ENCODE measurements around the gene YEATS2.

Gene YEATS2

DNA sequence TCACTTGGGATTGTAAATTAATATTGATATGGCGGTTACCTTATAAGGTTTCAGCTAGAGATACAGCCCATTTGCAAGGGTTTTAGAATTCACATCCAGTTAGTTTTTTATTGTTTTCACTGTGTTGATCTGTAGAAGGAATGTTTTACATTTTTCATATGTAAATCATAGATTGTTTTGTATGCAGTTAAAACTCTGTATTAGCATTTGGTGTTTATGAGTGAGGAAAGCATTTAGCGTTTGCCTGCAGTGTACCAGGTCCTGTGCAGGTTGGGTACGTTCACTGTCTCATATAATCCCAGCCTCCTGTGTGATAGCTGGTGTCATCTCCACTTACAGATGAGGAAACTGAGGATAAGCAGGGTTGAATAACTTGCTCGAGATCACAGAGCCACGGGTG, 104.0 kb downstream of the YEATS2 start:
- Histone ChIP-seq H3K9me3 (ENCODE audit: control insufficient read depth, insufficient read depth, low read length) (no peaks in the 10 kb centered on the region), H3K36me3 (ENCODE audit: insufficient read depth, low read length) (peaks cover 55% of the 10 kb centered on the region), H3K9ac (ENCODE audit: low read depth, low read length) (no peak overlapping the region), H3K4me1 (ENCODE audit: insufficient read depth, low read length) (no peaks in the 10 kb centered on the region)

DNA sequence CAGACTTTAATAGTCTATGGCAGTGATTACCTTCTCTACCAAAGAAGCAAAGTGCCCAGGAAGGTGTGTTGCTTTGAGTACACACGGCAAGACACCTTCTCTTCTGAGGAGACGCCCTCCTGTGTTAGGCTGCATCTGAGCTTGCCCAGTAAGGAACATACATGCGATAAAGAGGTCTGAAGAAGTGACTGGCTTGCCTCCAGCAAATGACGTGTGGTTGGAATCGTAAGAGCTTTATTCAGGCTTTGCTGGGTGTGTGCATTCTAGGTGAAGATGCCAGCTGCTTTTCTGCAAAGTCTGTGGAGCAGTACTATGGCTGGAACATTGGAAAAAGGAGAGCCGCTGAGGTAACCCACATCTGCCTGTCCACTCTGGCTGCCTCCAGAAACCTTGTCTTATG, 105.4 kb downstream of the YEATS2 start:
- no peak overlapping the region for H3K9ac ChIP-seq (ENCODE audit: low read depth, low read length)
- no peaks in the 10 kb centered on the region for H3K9me3 ChIP-seq (ENCODE audit: control insufficient read depth, insufficient read depth, low read length)
- H3K36me3 ChIP-seq (ENCODE audit: insufficient read depth, low read length), result peaks cover 65% of the 10 kb centered on the region

DNA sequence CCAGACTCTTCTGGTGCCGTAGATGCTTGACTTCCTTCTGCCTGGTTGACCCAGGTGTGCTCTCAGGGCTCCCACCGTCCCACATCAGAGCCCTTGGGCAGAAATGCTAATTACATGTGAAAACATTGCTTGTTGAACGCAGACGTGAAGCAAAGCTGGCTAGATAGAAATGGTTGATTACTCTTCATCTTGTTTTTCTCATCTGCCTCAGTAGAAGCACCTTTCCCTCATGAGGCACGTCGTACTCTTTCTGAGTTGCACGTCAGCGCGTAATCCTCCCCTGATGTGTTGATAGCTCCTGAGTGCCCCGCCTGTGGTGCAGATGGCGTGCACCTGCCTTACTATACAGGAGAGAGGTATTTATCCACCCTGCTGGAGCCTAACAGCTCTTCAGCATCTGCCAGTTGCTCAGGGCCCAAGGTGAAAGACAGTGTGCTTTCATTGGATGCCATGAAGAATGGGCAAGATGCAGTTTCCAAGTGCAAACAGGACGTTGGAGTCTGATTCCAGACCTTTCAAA, 109.7 kb downstream of the YEATS2 start:
- no peaks in the 10 kb centered on the region for H3K9me3 ChIP-seq (ENCODE audit: control insufficient read depth, insufficient read depth, low read length)
- H3K36me3 ChIP-seq (ENCODE audit: insufficient read depth, low read length), result peaks cover 54% of the 10 kb centered on the region
- H3K4me1 ChIP-seq (ENCODE audit: insufficient read depth, low read length), result no peaks in the 10 kb centered on the region
- no peak overlapping the region for H3K9ac ChIP-seq (ENCODE audit: low read depth, low read length)

More for the DNA sequence above, 105.4 kb downstream of the YEATS2 start:
- H3K4me1 ChIP-seq (ENCODE audit: insufficient read depth, low read length), result no peaks in the 10 kb centered on the region

DNA sequence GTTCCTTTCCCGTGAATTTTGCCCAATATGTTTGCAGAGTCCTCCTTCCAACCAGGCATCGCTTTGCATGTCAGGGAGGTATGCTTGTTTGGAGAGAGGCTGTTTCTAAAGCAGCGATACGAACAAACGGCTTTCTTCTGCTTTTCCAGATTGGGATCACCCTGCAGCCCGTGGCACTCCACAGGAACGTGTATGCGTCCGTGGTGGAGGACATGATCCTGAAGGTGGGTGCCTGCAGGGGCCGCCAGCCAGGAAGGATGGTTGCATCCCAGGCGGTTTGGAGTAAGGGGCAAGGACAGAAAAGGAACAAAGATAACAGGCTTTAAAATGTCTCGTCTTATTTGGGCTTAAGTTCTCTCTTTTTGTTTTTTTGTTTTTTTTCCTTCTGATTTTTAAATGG, 110.3 kb downstream of the YEATS2 start:
- no peak overlapping the region for H3K9ac ChIP-seq (ENCODE audit: low read depth, low read length)
- peaks cover 51% of the 10 kb centered on the region for H3K36me3 ChIP-seq (ENCODE audit: insufficient read depth, low read length)
- H3K4me1 ChIP-seq (ENCODE audit: insufficient read depth, low read length), result no peaks in the 10 kb centered on the region
- H3K9me3 ChIP-seq (ENCODE audit: control insufficient read depth, insufficient read depth, low read length), result no peaks in the 10 kb centered on the region

DNA sequence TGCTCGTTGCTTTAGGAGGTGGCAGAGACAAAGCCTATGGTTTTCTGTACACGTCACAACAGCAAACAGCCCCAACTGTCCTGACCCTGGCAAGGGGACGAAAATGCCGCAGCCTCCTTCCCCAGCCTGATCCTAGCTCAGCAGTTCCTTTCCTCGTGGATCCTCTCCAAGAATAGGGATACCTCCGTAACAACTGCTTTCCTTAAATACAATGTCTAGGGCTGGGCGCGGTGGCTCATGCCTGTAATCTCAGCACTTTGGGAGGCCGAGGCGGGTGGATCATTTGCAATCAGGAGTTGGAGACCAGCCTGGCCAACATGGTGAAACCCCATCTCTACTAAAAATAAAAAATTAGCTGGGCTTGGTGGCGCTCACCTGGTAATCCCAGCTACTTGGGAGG, 110.8 kb downstream of the YEATS2 start:
- Histone ChIP-seq H3K9me3 (ENCODE audit: control insufficient read depth, insufficient read depth, low read length) (no peaks in the 10 kb centered on the region), H3K36me3 (ENCODE audit: insufficient read depth, low read length) (peaks cover 47% of the 10 kb centered on the region), H3K9ac (ENCODE audit: low read depth, low read length) (no peak overlapping the region), H3K4me1 (ENCODE audit: insufficient read depth, low read length) (no peaks in the 10 kb centered on the region)

DNA sequence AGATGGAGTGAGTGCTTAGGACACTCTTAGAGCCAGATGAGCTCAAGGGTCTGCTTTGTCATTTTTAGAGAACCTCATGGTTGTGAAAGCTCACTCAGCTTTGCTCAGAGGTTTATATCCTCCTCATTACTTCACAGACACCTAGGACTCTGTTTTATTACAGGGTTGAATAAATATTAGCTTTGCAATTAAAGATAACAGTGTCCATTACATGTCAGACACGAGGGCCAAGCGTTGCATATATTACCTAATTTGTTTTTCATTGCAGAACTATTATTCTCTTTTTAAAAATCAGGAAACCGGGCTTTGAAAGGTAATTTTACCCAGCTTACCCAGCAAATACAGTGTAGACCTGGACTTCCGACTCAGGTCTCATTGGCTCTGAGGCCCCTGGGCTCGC, 111.7 kb downstream of the YEATS2 start:
- H3K4me1 ChIP-seq (ENCODE audit: insufficient read depth, low read length), result no peaks in the 10 kb centered on the region
- H3K9ac ChIP-seq (ENCODE audit: low read depth, low read length), result no peak overlapping the region
- H3K9me3 ChIP-seq (ENCODE audit: control insufficient read depth, insufficient read depth, low read length), result no peaks in the 10 kb centered on the region
- peaks cover 42% of the 10 kb centered on the region for H3K36me3 ChIP-seq (ENCODE audit: insufficient read depth, low read length)

DNA sequence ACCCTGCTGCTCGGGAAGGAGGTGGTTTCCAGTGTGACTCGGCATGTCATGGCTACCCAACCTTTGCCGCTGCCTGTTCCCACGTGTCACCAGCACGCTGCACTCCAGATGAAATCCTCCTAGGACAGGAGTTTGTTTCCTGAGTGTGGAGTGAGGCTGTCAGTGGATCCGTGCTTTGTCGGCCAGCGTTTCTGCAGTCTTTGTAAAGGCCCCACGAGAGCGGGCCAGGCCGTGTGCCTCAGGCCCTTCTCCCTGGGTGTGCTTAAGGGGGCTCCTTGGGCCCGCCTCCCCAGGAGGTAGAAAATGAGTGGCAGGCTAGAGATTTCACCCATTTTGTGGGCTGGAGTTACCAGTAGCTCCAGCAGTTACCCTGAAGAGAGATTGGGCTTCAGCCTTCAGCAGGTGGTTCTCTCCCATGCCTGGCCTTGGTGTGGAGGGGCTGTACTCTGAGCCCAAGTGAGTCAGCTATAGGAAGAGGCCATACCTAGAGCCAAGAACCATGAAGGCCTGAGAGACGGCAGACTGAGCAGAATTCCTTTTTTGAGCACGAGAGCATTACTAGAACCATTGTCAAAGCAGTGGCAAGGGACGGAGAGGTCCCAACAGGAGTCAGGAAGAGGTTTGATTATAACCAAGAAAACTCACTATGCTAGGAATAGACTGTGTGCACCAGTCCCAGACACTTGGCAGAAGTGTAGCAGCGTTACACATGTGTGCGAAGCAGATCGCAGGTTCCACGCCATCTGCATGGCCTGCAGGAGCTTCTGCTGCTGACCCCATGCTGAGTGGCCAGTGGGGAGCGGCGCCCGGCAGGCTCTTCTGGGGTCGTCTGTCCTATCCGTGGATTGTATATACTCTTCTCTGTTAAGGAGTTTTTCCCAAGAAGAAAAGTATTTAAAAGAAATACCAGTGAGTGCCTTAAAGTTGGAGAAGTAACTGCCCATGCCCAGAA, 113.3 kb downstream of the YEATS2 start:
- Histone ChIP-seq H3K9me3 (ENCODE audit: control insufficient read depth, insufficient read depth, low read length) (no peaks in the 10 kb centered on the region), H3K36me3 (ENCODE audit: insufficient read depth, low read length) (peaks cover 30% of the 10 kb centered on the region), H3K4me1 (ENCODE audit: insufficient read depth, low read length) (no peaks in the 10 kb centered on the region), H3K9ac (ENCODE audit: low read depth, low read length) (no peak overlapping the region)

DNA sequence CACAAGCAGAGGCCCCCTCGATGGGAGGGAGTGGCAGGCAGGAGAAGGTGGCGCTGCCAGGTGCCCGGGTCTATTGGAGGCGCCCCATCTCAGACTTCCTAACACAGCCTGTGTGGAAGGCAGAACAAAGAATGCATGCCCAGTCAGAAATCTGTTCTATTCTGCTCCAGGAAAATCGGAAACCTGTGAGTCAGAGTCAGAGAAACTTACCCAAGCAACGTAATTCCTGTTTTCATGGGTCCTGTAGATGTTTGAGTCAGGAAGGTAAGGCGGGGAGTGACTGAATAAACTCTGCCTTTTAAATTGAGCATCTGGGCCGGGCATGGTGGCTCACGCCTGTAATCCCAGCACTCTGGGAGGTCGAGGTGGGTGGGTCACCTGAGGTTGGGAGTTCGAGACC, 114.0 kb downstream of the YEATS2 start:
- Histone ChIP-seq H3K36me3 (ENCODE audit: insufficient read depth, low read length) (peaks cover 28% of the 10 kb centered on the region), H3K9me3 (ENCODE audit: control insufficient read depth, insufficient read depth, low read length) (no peaks in the 10 kb centered on the region), H3K4me1 (ENCODE audit: insufficient read depth, low read length) (no peaks in the 10 kb centered on the region), H3K9ac (ENCODE audit: low read depth, low read length) (no peak overlapping the region)

DNA sequence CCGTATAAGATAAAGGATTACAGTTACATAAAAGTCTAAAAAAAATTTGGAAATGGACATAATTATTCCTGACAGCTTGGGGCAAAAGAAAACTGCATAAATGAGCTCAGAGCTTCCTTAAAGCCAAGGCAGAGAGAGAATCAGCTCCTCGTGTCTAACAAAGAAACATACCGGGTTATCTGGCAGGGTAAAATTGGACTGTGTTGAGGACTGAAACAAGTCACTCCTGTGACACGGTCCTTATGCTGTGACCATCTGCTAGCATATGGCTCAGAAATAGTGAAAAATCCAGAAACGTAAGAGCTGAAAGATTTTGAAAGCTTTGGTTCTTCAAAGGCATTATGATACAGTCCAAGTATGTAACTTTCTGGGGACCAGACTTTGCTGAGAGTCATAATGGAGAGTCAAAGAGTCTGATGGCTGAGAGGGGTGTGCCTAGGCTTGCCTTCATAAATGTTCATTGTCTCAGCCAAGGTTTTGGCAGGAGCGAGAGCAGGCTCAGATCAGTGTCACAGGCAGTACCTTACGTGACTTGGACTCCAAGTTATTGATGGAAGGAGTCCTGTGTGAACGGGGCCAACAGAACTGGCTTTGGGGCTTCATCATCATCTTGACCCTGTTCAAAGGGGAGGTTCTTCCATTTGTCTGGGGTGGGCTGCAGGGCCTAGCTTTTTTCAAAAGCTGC, 115.3 kb downstream of the YEATS2 start:
- peaks cover 20% of the 10 kb centered on the region for H3K36me3 ChIP-seq (ENCODE audit: insufficient read depth, low read length)
- H3K4me1 ChIP-seq (ENCODE audit: insufficient read depth, low read length), result no peaks in the 10 kb centered on the region
- no peaks in the 10 kb centered on the region for H3K9me3 ChIP-seq (ENCODE audit: control insufficient read depth, insufficient read depth, low read length)
- no peak overlapping the region for H3K9ac ChIP-seq (ENCODE audit: low read depth, low read length)

DNA sequence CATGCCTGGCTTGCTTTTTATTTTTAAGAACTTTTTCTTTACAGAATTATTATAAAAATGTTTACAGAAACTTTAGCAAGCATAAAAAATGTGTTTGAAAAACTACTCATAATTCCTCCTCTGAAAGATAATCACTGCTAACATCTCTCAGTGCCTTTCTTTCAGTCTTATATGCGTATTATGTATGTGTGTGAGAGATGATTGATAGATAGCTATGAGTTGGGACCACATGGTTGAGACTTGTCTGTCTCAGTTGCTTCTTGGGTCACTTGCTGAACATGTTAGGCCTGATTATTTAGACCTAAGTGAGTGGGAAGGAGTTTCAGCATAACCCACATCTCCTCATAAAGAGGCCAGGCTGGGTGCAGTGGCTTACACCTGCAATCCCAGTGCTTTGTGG, 116.6 kb downstream of the YEATS2 start:
- no peaks in the 10 kb centered on the region for H3K4me1 ChIP-seq (ENCODE audit: insufficient read depth, low read length)
- no peak overlapping the region for H3K9ac ChIP-seq (ENCODE audit: low read depth, low read length)
- peaks cover 14% of the 10 kb centered on the region for H3K36me3 ChIP-seq (ENCODE audit: insufficient read depth, low read length)
- no peaks in the 10 kb centered on the region for H3K9me3 ChIP-seq (ENCODE audit: control insufficient read depth, insufficient read depth, low read length)

DNA sequence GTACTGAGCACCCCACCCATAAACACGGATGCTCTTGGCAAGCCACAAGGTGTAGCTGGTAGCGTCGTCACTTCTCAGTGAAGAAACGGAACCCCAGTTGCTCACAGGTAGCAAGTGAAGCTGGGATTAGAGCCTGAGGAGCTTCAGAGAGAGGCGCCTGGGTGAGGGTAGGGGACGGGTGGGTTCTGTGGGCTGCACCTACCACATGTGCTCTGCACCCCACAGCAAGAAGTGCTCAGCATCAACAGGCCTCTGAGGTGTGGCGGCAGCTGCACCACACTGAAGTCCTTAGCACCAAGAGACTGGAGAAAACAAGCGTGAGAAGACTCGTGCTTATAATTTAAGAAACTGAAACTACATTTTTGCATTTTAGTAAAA, 118.0 kb downstream of the YEATS2 start:
- Histone ChIP-seq H3K9ac (ENCODE audit: low read depth, low read length) (no peak overlapping the region), H3K36me3 (ENCODE audit: insufficient read depth, low read length) (peaks cover 6% of the 10 kb centered on the region), H3K4me1 (ENCODE audit: insufficient read depth, low read length) (no peaks in the 10 kb centered on the region), H3K9me3 (ENCODE audit: control insufficient read depth, insufficient read depth, low read length) (no peaks in the 10 kb centered on the region)

DNA sequence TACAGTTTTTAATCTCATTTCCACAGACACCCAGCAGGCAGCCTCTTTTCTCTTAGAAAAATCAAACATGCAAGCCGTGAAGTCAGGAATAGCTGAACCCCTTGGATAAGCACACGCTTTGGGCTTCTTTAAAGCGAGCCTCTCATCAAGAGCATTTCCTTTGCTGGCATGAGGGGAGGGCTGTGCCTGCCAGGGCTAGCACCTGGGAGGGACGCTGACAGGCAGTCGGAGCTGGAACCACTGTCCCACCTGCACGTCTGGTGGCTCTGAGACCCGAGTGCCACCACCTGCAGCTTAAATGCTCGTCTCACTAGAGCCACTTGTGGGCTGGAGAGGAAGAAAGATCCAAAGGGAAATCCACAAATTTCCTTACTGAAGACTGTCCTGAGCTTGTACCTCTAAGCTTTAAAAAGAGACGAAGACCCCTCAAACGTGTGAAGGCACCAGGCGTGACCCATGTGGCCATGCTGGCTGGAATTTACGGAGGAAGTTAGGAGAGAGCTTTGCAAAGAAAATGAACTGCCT, 118.4 kb downstream of the YEATS2 start:
- Histone ChIP-seq H3K4me1 (ENCODE audit: insufficient read depth, low read length) (no peaks in the 10 kb centered on the region), H3K9me3 (ENCODE audit: control insufficient read depth, insufficient read depth, low read length) (no peaks in the 10 kb centered on the region), H3K9ac (ENCODE audit: low read depth, low read length) (no peak overlapping the region), H3K36me3 (ENCODE audit: insufficient read depth, low read length) (peaks cover 6% of the 10 kb centered on the region; the same call in 1 of the 2 replicates)

DNA sequence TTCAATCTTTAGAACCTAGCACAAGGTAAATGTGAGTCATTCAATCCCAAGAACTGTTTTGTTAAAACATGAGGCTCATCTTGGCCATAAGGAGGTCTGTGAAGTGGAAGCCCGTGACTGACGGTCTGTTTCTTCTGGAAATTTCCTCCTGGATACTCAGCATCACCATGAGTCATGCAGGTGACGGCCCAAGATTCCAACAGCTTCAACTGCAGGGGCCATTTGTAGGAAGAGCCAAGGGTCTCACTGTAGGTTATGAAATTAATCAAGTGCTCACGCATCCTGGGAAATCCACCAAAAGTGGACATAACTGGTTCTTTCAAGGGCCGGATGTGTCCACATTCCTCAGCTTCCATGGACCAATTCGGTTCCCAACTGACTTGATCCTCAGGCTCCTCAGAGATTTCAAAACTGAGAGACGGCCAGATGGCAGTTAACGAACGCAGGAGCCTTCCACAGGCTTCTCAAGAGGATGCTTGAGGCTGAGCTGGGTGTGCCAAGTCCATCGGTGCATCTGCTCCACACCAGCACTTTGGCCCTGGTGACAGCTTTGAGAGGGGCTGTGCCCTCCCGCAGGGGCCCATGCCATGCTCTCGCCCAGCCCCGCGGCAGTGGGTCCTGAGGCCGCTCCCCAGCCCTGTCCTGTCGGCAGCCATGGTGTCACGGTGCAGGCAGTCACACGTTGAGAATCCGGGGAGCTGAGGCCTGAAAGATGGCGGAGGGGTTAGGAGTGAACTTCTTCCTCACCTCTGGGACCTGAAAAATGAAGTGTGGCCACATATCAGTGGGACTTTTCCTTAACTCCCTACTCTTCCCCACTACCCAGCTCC, 119.3 kb downstream of the YEATS2 start:
- no peak overlapping the region for H3K9ac ChIP-seq (ENCODE audit: low read depth, low read length)
- peaks cover 6% of the 10 kb centered on the region; the same call in 1 of the 2 replicates for H3K36me3 ChIP-seq (ENCODE audit: insufficient read depth, low read length)
- H3K9me3 ChIP-seq (ENCODE audit: control insufficient read depth, insufficient read depth, low read length), result no peaks in the 10 kb centered on the region
- H3K4me1 ChIP-seq (ENCODE audit: insufficient read depth, low read length), result no peaks in the 10 kb centered on the region

DNA sequence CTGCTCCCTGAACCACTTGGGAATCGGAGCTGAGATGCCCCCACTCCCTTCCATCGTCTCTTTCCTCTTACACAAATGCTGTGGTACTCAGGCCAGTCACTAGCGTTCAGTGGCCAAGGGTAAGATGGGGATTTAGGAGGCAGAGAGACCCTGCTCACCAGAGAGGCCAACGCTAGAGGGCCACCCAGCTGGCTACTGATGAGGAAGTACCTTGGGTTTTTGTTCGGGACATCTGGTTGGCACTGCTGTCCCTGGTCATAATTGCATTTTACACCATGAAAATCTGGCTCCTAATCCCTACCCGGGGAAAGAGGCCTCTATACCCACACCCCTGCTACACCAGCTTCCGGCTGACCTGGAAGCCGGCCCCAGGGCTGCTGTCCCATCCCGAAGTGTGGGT, 120.0 kb downstream of the YEATS2 start:
- no peak overlapping the region for H3K9ac ChIP-seq (ENCODE audit: low read depth, low read length)
- peaks cover 4% of the 10 kb centered on the region for H3K4me1 ChIP-seq (ENCODE audit: insufficient read depth, low read length)
- no peaks in the 10 kb centered on the region for H3K9me3 ChIP-seq (ENCODE audit: control insufficient read depth, insufficient read depth, low read length)
- H3K36me3 ChIP-seq (ENCODE audit: insufficient read depth, low read length), result peaks cover 6% of the 10 kb centered on the region; the same call in 1 of the 2 replicates

Data from ES-I3 (cell line).